Measurements from ENCODE around the gene SIK3. TPM values are rescaled to one million over a fixed set of nuclear protein-coding genes. Genes with fewer than 3 reads are reported as not detected.
"Not testable (repeated sequence)": the region's sequence is repeated elsewhere in the genome, so short reads cannot be mapped to it uniquely, and the experiment has no call there.

The SIK3 gene
- total RNA-seq, 2 experiments from 2014 or later: 41.4 to 41.9 TPM

DNA sequence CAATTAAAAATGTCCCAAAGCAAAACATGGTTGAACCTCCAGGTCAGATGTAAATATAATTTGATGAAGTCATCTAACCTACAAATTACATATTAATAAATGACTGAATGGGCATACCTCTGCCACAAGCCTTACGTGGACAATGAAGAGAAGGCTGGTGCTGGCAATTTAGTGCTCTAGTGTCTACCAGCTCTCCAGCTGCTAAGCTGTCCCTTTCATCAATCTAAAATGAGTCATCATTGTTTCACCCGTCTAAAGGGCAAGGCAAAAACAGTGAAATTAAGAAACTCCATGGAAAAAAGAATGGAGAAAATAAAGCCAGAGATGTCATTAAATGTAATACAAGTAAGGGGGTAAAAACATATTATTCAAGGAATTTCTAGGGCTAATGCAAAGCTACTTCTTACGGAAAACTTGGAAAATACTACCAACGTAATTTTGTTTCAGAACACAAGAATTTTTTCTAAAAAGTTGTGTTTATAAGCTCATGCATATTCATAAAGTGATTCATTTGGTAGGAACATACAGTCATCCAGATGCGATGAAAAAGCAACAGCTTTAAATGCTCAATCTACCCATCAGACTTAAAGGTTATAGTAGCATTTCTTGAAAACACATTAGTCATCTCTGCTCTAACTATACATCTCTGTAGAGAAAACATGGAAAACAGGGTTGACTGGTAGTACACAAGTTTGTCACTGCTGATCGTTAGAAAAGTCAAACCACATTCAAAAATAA lies 71.5 kb downstream of the SIK3 start:
- POLR2A ChIA-PET: interaction anchor here (0.8 to 1.4 kb wide), 4 partner anchors 13 to 173 kb away, joined by 3 to 4 read pairs (median 3); no protein-coding TSS in a partner anchor
- CTCF ChIA-PET: interaction anchor here (0.6 to 2.1 kb wide), 4 partner anchors 16 to 173 kb away, joined by 3 to 5 read pairs (median 4); no protein-coding TSS in a partner anchor

- CTCF ChIA-PET: not testable (repeated sequence)
- POLR2A ChIA-PET: interaction anchor here (1.8 kb wide), 1 partner anchor 39 kb away, joined by 10 read pairs; no protein-coding TSS in a partner anchor
These were observed 74.5 kb downstream of the SIK3 start for GRCh38 chr11:117023707-117024106.

DNA sequence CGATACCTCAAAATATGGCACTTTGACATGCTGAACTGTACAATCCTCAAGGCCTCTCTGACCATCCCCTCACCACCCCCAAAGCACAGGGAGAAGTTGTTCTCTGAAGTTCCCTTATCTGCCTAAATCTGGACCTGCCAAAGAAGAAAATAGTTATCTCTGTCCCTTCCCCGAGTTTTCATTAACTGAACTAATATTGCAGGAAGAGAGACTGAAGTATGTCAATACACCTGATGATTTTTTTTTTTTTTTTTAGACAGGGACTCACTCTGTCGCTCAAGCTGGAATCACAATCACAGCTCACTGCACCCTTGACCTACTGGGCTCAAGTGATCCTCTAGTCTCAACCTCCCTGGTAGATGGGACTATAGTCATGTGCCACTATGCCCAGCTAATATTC lies 75.0 kb downstream of the SIK3 start:
- CTCF ChIA-PET: no interaction called here
- POLR2A ChIA-PET: interaction anchor here (0.7 to 1.8 kb wide), 2 partner anchors 15 to 40 kb away, joined by 3 to 10 read pairs; no protein-coding TSS in a partner anchor

GRCh38 chr11:117022526-117022925 lies 75.7 kb downstream of the SIK3 start:
- ChIA-PET CTCF (no interaction called here), POLR2A (interaction anchor here (1.0 to 1.8 kb wide), 2 partner anchors 11 to 41 kb away, joined by 5 to 10 read pairs; no protein-coding TSS in a partner anchor)

GRCh38 chr11:117020869-117021564 lies 77.2 kb downstream of the SIK3 start:
- POLR2A ChIA-PET: no interaction called here
- CTCF ChIA-PET: no interaction called here

- CTCF ChIA-PET: interaction anchor here (1.2 to 1.4 kb wide), 2 partner anchors 19 to 51 kb away, joined by 3 read pairs; no protein-coding TSS in a partner anchor
- POLR2A ChIA-PET: no interaction called here
These were observed 77.9 kb downstream of the SIK3 start for GRCh38 chr11:117020287-117020686.

DNA sequence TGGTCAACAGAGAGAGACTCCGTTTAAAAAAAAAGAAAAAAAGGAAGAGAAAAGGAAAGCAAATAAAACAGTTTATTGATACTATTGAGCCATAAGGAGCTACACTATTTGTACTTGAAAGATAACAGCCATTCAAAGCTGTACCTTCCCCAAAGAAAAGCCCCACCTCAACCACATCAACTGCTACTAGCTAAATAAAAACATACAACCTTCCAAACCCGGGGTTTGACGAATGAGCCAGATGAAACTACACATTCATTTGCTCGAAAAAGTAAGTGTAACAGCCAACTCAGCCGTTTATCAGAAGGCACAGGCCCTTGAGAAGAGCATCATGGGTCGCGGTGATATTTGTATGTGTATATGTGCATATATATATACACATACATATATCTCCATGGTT lies 78.4 kb downstream of the SIK3 start:
- ChIA-PET CTCF (interaction anchor here (1.2 to 1.4 kb wide), 2 partner anchors 19 to 52 kb away, joined by 3 read pairs; no protein-coding TSS in a partner anchor), POLR2A (no interaction called here)

- POLR2A ChIA-PET: interaction anchor here (1.1 to 1.2 kb wide), 2 partner anchors 15 to 124 kb away, joined by 3 read pairs; no protein-coding TSS in a partner anchor
- CTCF ChIA-PET: interaction anchor here (1.1 to 1.3 kb wide), 2 partner anchors 58 to 226 kb away, joined by 3 read pairs; partner anchors contain the start of gene APOA5
These were observed 80.8 kb downstream of the SIK3 start for GRCh38 chr11:117017456-117017855.

DNA sequence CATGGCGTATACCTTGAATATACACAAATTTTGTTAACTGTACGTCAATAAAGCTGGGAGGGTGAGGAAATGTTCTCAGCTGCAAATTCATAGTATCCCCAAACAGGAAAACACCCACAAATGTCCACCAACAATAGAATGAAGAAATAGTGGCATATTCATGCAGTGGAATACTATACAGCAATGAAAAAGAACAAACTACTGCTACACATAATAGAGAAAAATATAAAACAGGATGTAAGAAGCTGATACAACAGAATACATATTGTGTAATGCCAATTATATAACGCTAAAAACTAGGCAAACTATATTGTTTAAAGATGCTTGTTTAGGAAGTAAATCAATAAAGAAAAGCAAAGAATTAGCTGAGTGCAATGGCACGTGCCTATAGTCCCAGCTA lies 81.5 kb downstream of the SIK3 start:
- ChIA-PET CTCF (interaction anchor here (1.1 to 1.3 kb wide), 2 partner anchors 58 to 226 kb away, joined by 3 read pairs; partner anchors contain the start of gene APOA5), POLR2A (interaction anchor here (1.2 kb wide), 1 partner anchor 14 kb away, joined by 3 read pairs; no protein-coding TSS in a partner anchor)

DNA sequence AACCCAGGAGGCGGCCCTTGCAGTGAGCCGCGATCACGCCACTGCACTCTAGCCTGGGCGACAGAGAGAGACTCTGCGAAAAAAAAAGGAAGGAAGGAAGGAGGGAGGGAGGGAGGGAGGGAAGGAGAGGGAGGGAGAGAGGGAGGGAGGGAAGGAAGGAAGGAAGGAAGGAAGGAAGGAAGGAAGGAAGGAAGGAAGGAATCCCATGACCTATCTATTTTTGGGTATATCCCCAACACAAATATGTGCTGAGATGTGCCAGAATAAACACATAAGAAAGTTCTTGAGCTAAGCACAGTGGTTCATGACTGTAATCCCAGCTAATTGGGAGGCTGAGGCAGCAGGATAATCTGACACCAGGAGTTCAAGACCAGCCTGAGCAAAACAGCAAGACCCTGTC lies 82.0 kb downstream of the SIK3 start:
- CTCF ChIA-PET: no interaction called here
- POLR2A ChIA-PET: interaction anchor here (1.2 kb wide), 1 partner anchor 13 kb away, joined by 3 read pairs; no protein-coding TSS in a partner anchor

- CTCF ChIA-PET: interaction anchor here (0.6 to 1.3 kb wide), 7 partner anchors 8 to 64 kb away, joined by 3 to 5 read pairs (median 3); no protein-coding TSS in a partner anchor
These were observed 86.7 kb downstream of the SIK3 start for GRCh38 chr11:117011541-117011898.

DNA sequence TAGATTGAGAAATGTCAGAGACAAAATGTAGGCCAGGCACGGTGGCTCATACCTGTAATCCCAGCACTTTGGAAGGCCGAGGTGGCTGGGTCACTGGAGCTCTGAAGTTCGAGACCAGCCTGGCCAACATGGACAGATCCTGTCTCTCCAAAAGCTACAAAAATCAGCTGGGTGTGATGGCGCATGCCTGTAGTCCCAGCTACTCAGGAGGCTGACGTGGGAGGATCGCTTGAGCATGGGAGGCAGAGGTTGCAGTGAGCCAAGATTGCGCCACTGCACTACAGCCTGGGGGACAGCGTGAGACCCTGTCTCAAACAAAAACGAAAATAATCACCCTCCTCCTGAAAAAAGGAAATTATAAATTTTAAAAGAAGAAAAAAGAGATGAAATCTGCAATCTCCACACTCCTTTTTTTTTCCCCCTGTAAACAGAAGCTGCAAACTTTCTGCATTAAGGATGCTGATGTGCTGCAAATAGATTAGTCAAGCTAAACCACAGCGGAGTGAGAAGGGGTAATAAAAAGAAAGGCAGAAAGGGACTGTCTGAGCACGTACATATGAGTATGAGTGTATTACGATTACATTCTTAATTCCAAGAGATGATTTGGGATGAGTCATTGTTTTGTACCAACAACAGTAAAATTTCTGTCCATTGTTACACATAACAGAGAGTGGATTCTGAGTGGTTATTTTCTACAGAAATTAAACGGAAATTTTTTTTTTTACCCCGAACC lies 87.3 kb downstream of the SIK3 start:
- ChIA-PET POLR2A (interaction anchor here (0.7 to 1.8 kb wide), 10 partner anchors 8 to 121 kb away, joined by 3 to 5 read pairs (median 4); partner anchors contain the start of gene SIK3), CTCF (interaction anchor here (0.6 to 1.3 kb wide), 7 partner anchors 8 to 65 kb away, joined by 3 to 5 read pairs (median 3); no protein-coding TSS in a partner anchor)

More at GRCh38 chr11:117011541-117011898, 86.7 kb downstream of the SIK3 start:
- POLR2A ChIA-PET: interaction anchor here (0.7 to 1.8 kb wide), 10 partner anchors 9 to 121 kb away, joined by 3 to 5 read pairs (median 4); partner anchors contain the start of gene SIK3

GRCh38 chr11:117009905-117010605 lies 88.2 kb downstream of the SIK3 start:
- ChIA-PET POLR2A (no interaction called here), CTCF (interaction anchor here (1.2 kb wide), 1 partner anchor 7 kb away, joined by 3 read pairs; no protein-coding TSS in a partner anchor)

GRCh38 chr11:117005758-117006157 lies 92.5 kb downstream of the SIK3 start:
- POLR2A ChIA-PET: interaction anchor here (0.5 kb wide), 1 partner anchor 66 kb away, joined by 4 read pairs; no protein-coding TSS in a partner anchor
- CTCF ChIA-PET: no interaction called here

GRCh38 chr11:117002639-117003299 lies 95.5 kb downstream of the SIK3 start:
- POLR2A ChIA-PET: interaction anchor here (0.6 to 2.3 kb wide), 6 partner anchors 8 to 87 kb away, joined by 3 to 7 read pairs (median 4); no protein-coding TSS in a partner anchor
- CTCF ChIA-PET: interaction anchor here (0.7 to 1.6 kb wide), 5 partner anchors 8 to 123 kb away, joined by 3 read pairs; no protein-coding TSS in a partner anchor

DNA sequence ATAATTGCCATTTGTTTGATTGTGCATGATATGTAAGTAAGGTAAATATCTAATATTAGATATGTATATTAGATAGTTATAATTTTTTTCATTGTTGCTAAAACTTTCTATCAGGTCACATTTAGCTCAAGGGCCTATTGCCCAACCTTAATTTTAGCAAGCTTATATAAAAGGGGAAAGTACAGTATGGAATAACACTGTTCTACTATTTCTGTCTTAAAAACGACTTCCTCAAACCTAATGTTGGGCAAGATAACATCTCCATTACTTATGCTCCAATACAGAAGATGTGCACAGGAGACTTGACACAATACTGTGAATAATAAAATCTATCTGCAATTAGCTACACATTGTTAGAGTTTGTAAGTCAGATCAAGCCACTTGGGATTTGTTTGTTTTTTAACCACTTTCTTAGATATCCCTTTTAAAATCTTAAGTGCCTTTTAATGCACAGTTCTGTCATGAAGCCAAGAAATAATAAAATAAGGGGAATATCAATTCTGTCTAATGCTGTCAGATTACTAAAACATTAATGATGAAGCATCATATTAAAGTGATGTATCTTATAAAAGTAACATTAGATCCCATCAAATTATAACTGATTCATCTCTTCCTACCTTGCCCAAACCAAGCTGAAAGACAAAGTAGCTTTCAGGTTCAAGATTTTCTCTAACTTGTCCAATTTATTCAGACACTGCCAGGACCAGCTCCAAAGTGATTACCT lies 98.1 kb downstream of the SIK3 start:
- ChIA-PET POLR2A (no interaction called here), CTCF (interaction anchor here (1.3 kb wide), 1 partner anchor 209 kb away, joined by 3 read pairs; the partner anchor contains the start of gene APOA5)

DNA sequence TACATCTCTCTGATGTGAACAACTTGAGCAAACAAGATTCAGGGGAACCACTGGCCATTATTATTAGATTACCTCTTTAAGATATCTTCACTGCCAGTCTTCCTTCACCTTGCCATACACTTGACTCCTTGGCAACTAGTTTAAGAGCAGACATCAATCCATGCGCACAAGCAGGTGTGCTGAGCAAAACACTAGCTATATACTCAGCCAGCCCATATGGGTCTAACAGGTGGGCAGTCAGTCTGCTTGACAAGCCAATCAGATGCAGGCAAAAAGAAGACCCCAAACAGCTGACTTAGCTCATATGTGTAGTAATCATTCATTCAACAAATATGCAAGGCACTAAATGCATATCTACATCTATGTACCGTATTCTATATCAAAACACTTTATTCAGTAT lies 101.2 kb downstream of the SIK3 start:
- POLR2A ChIA-PET: no interaction called here
- CTCF ChIA-PET: interaction anchor here (0.7 to 1.3 kb wide), 2 partner anchors 9 to 11 kb away, joined by 3 to 6 read pairs; no protein-coding TSS in a partner anchor
